HepG2 (cell line): ENCODE results near the gene CCDC70.

Experiments
- RFX5 ChIP-seq: IDR thresholded peaks from 2 replicates; pipeline ENCODE4 v1.6.1; 2011; ENCODE audit warnings: low read depth, low read length, improper control_type of control experiment
- TF ChIP-seq, protein P1 (sequence below): sonication (generic); formaldehyde crosslinking; IDR thresholded peaks from 2 replicates; pipeline ENCODE4 v1.5.0; 2020; ENCODE audit warnings: mild to moderate bottlenecking, missing genetic modification reagents, moderate library complexity
- TF ChIP-seq, protein P2 (sequence below): sonication (generic); formaldehyde crosslinking; IDR thresholded peaks from 2 replicates; pipeline ENCODE4 v1.8.1; 2022; ENCODE audit warnings: mild to moderate bottlenecking, missing genetic modification reagents
- TF ChIP-seq, protein P3 (sequence below): sonication (generic); formaldehyde crosslinking; IDR thresholded peaks from 2 replicates; pipeline ENCODE4 v1.4.0; 2020; ENCODE audit warnings: missing genetic modification reagents, mild to moderate bottlenecking, borderline replicate concordance

DNA sequence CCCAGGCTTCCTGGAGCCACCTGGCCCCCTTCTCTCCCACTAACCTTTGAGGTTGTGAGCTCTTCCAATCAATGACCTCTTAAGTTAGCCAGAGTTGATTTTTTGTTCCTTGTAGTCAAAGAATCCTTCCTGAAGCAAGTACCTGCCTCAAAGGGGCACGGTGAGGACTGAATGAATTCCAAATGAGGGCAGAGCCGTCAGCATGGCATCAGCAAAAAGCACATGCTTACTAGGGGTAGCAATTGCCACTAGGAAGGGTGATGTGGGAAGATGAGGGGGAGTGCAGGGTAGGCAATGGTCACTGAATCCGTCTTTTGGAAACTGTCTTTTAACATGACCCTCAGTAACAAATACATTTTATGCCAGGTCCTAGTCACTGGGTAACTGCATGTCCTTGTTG lies 42.2 kb upstream of the CCDC70 start:
- TF ChIP-seq, protein P1, sequence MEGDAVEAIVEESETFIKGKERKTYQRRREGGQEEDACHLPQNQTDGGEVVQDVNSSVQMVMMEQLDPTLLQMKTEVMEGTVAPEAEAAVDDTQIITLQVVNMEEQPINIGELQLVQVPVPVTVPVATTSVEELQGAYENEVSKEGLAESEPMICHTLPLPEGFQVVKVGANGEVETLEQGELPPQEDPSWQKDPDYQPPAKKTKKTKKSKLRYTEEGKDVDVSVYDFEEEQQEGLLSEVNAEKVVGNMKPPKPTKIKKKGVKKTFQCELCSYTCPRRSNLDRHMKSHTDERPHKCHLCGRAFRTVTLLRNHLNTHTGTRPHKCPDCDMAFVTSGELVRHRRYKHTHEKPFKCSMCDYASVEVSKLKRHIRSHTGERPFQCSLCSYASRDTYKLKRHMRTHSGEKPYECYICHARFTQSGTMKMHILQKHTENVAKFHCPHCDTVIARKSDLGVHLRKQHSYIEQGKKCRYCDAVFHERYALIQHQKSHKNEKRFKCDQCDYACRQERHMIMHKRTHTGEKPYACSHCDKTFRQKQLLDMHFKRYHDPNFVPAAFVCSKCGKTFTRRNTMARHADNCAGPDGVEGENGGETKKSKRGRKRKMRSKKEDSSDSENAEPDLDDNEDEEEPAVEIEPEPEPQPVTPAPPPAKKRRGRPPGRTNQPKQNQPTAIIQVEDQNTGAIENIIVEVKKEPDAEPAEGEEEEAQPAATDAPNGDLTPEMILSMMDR (CRISPR knock-in tag): no peak
- TF ChIP-seq RFX5: no peak
- TF ChIP-seq, protein P2, sequence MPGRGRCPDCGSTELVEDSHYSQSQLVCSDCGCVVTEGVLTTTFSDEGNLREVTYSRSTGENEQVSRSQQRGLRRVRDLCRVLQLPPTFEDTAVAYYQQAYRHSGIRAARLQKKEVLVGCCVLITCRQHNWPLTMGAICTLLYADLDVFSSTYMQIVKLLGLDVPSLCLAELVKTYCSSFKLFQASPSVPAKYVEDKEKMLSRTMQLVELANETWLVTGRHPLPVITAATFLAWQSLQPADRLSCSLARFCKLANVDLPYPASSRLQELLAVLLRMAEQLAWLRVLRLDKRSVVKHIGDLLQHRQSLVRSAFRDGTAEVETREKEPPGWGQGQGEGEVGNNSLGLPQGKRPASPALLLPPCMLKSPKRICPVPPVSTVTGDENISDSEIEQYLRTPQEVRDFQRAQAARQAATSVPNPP: no peak
- TF ChIP-seq, protein P3, sequence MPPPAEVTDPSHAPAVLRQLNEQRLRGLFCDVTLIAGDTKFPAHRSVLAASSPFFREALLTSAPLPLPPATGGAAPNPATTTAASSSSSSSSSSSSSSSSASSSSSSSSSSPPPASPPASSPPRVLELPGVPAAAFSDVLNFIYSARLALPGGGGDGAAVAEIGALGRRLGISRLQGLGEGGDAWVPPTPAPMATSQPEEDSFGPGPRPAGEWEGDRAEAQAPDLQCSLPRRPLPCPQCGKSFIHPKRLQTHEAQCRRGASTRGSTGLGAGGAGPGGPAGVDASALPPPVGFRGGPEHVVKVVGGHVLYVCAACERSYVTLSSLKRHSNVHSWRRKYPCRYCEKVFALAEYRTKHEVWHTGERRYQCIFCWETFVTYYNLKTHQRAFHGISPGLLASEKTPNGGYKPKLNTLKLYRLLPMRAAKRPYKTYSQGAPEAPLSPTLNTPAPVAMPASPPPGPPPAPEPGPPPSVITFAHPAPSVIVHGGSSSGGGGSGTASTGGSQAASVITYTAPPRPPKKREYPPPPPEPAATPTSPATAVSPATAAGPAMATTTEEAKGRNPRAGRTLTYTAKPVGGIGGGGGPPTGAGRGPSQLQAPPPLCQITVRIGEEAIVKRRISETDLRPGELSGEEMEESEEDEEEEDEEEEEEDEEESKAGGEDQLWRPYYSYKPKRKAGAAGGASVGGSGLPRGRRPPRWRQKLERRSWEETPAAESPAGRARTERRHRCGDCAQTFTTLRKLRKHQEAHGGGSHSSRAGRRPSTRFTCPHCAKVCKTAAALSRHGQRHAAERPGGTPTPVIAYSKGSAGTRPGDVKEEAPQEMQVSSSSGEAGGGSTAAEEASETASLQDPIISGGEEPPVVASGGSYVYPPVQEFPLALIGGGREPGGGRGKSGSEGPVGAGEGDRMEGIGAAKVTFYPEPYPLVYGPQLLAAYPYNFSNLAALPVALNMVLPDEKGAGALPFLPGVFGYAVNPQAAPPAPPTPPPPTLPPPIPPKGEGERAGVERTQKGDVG (CRISPR knock-in tag): no peak
